Measurements from ENCODE around the gene SETD7.
A peak's percentile ranks its signal among the peaks of the same experiment; 100 is the strongest.

The SETD7 gene

DNA sequence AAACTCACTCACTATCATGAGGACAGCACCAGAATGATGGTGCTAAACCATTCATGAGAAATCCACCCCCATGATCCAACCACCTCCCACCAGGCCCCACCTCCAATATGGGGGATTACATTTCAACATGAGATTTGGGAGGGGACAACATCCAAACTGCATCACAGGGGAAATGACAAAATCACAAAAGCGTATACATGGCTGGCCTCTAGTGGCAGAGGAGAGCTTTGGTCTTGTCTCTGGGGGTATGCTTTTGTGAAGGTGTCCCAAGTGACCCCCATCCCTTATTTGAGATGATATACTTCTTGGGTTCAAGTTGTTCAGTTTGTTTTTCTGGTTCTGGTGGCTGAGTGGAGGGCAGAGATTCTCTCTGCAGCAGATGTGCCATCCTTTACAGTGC lies 8.5 kb upstream of the SETD7 start:
- TF ChIP-seq, protein P1, sequence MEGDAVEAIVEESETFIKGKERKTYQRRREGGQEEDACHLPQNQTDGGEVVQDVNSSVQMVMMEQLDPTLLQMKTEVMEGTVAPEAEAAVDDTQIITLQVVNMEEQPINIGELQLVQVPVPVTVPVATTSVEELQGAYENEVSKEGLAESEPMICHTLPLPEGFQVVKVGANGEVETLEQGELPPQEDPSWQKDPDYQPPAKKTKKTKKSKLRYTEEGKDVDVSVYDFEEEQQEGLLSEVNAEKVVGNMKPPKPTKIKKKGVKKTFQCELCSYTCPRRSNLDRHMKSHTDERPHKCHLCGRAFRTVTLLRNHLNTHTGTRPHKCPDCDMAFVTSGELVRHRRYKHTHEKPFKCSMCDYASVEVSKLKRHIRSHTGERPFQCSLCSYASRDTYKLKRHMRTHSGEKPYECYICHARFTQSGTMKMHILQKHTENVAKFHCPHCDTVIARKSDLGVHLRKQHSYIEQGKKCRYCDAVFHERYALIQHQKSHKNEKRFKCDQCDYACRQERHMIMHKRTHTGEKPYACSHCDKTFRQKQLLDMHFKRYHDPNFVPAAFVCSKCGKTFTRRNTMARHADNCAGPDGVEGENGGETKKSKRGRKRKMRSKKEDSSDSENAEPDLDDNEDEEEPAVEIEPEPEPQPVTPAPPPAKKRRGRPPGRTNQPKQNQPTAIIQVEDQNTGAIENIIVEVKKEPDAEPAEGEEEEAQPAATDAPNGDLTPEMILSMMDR (IDR thresholded peaks at IDR 0.05; ENCODE audit: control extremely low read depth, extremely low read depth, low read depth, missing control alignments), result no peak
- no peak for DNase-seq (ENCODE audit: extremely low spot score)
- POLR2A ChIA-PET, result no interaction called here
- CTCF ChIA-PET, result interaction anchor here (1.5 kb wide), 1 partner anchor 8 kb away, joined by 3 read pairs; the partner anchor contains the start of gene SETD7

DNA sequence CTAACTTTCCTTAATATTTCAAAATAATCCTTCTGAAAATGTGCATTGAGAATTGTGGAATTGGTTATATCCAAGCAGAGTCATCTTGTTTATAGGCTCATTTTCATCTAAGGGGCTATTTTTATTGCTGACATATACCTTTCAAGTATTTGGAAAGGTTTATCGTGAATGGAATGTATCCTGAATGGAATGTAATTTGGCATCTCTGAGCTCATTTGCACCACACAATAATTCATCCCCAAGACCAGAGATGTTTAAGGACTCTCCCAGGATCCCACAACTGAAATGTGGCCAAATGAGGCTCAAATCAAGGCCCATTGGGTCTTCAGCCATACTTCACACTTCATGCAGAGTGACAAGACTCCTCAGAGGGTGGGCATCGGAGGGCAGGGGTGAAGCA lies 7.5 kb upstream of the SETD7 start:
- ChIA-PET POLR2A (no interaction called here), CTCF (no interaction called here)
- TF ChIP-seq, protein P1 (IDR thresholded peaks at IDR 0.05; ENCODE audit: control extremely low read depth, extremely low read depth, low read depth, missing control alignments), result no peak
- DNase-seq (ENCODE audit: extremely low spot score), result no peak

DNA sequence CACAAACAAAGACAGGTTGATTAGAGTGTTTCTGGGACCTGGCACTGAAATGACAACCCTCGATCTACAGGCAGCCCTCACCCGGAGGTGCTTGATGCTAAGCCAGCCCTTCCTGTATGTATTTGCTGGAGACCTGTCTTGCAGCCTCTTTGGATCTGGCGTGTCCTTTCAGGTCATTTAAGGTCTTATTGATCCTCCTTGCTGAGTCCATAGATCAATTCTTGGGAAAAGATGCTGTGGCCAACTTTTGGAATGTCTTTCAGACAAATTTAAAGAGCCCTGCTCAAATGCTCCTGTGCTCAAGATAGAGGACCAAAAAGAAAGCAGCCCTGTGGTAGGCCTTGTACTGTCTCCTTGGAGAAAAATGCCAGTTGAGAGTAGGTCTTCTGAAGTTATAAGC lies 6.8 kb upstream of the SETD7 start:
- POLR2A ChIA-PET, result no interaction called here
- TF ChIP-seq, protein P1 (IDR thresholded peaks at IDR 0.05; ENCODE audit: control extremely low read depth, extremely low read depth, low read depth, missing control alignments), result no peak
- CTCF ChIA-PET, result no interaction called here
- DNase-seq (ENCODE audit: extremely low spot score), result no peak

DNA sequence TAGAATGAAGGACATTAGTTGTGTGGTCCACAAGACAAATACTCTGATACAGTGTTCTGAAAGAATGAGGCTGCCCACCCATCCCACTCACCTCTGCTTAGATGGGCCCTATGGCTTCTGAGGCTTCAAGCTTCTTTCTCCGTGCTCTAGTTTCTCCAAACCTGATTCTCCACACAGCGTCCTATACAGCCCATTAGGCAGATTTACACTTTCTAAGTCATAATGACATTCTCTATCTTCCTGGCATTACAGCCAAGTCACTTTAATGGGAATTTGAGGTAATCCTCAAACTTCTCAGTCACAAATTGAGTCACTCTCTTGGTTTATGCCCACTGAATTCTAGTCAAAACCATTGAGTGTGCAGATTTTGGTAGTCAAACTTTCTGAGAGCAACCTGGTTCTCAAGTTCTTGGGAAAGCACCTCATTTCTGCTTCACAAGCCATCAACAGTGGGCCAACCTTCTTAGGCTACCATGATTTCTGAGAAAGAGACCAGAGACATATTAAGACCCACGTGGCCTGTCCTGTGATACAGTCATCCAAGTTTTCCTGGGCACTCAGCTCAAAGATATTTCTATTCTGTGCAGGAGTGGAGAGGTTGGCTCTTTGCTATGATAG lies 6.2 kb upstream of the SETD7 start:
- DNase-seq (ENCODE audit: extremely low spot score), result no peak
- CTCF ChIA-PET, result no interaction called here
- TF ChIP-seq, protein P1 (IDR thresholded peaks at IDR 0.05; ENCODE audit: control extremely low read depth, extremely low read depth, low read depth, missing control alignments), result no peak
- POLR2A ChIA-PET, result no interaction called here

DNA sequence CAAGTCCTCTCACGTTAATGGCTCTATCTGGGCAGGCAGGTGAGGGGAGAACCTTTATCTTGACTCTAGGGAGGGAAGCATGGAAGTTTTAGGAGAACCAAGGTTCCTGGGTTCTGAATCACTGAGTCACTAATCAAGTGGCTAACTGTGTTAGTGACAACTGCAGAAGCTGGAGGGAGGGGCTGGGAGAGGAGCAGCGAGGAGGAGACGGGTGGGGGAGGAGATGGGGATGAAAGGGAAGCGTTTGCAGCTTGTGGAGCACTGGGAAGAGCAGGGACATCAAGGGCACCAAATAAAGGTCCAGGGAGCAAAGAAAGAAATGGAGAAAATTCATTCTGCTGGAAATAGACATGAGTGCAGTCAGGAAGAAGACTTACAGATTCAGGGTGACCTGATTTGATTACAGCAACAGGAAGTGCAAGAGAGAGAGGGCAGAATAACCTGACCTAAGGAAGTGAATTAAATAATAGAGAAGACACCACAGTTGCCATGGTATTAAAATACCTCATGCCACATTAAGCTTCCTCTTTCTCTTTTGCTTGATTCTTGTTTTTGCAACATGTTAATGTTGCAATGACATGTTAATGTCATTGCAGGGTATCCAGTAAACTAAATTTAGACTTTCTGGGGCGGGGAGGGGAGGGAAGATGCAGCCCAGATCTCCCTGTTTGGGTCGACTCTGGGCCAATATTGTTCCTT lies 4.5 kb upstream of the SETD7 start:
- DNase-seq (ENCODE audit: extremely low spot score), result peak; percentile 24
- CTCF ChIA-PET, result interaction anchor here (1.1 to 1.2 kb wide), 2 partner anchors 43 to 530 kb away, joined by 3 read pairs; no protein-coding TSS in a partner anchor
- POLR2A ChIA-PET, result no interaction called here
- TF ChIP-seq, protein P1 (IDR thresholded peaks at IDR 0.05; ENCODE audit: control extremely low read depth, extremely low read depth, low read depth, missing control alignments), result no peak

DNA sequence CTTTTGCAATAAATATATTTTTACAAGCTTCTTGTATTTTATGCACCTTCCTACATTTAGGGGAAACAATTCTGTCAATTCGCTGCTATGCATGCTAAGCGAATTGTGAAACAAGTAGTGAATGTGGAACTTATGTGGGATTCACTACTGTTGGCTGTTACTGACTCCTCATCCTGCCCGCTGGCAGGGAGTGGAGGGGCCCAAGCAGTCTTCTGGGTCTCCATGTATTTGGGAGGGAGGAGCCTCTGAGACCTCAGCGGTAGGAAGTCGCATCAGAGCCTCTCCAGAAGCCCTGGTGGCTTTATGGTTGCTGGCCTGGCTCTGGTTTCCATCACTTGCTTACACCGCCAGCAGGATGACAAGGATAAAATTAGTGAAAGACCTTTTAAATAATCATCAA lies 3.7 kb upstream of the SETD7 start:
- POLR2A ChIA-PET, result no interaction called here
- TF ChIP-seq, protein P1 (IDR thresholded peaks at IDR 0.05; ENCODE audit: control extremely low read depth, extremely low read depth, low read depth, missing control alignments), result no peak
- CTCF ChIA-PET, result interaction anchor here (1.2 kb wide), 1 partner anchor 529 kb away, joined by 3 read pairs; no protein-coding TSS in a partner anchor
- DNase-seq (ENCODE audit: extremely low spot score), result no peak
